Kidney (tissue), 14 donors: Measurements from ENCODE around the gene KRT82. TPM values are rescaled to one million over a fixed set of nuclear protein-coding genes. Genes with fewer than 3 reads are reported as not detected.

Experiments used
- DNase-seq, 5 donors: peaks; one replicate each; pipeline ENCODE4 v3.0.0-alpha.2; 2013 to 2020
- FAIRE-seq: peaks from 2 replicates; lab custom pipeline; 2012; peaks lifted over from hg19 to GRCh38; lab: Jason Lieb, UNC
- H3K27ac ChIP-seq, 2 donors: one replicate each; pipeline ENCODE4 v1.7.0; 2013; ENCODE audit warnings: low read depth in 2 of 2, low read length in 2 of 2, inconsistent platforms in 1 of 2
- H3K27me3 ChIP-seq: one replicate; pipeline ENCODE4 v1.7.1; 2013; ENCODE audit warnings: low read length, inconsistent platforms; ENCODE audit not compliant: control insufficient read depth, insufficient read depth
- H3K36me3 ChIP-seq, 3 donors: one replicate each; pipeline versions ENCODE4 v1.7.0 to v1.7.1; 2013; ENCODE audit warnings: low read length in 3 of 3, control low read depth in 1 of 3, inconsistent platforms in 1 of 3; ENCODE audit not compliant: insufficient read depth in 3 of 3, control insufficient read depth in 2 of 3
- H3K4me1 ChIP-seq, 3 donors: one replicate each; pipeline versions ENCODE4 v1.7.0 to v1.7.1; 2013; ENCODE audit warnings: low read length in 3 of 3, inconsistent platforms in 1 of 3, low read depth in 1 of 3; ENCODE audit not compliant: control insufficient read depth in 2 of 3, insufficient read depth in 2 of 3
- H3K4me3 ChIP-seq, 3 donors: one replicate each; pipeline versions ENCODE4 v1.7.0 to v1.8.1; 2013; ENCODE audit warnings: low read length in 3 of 3, control low read depth in 1 of 3, inconsistent platforms in 1 of 3
- H3K9ac ChIP-seq, 3 donors: one replicate each; pipeline versions ENCODE4 v1.7.0 to v1.7.1; 2013; ENCODE audit warnings: low read length in 3 of 3, control low read depth in 1 of 3, inconsistent platforms in 1 of 3
- H3K9me3 ChIP-seq, 3 donors: one replicate each; pipeline versions ENCODE4 v1.7.0 to v1.7.1; 2013; ENCODE audit warnings: low read length in 3 of 3, control low read depth in 1 of 3, inconsistent platforms in 1 of 3; ENCODE audit not compliant: control insufficient read depth in 2 of 3, insufficient read depth in 1 of 3
- intact Hi-C: fragments of 100-400 bp; cut with DNase I; formaldehyde crosslinking; loops from one replicate; pipeline ENCODE4 v1.11.1; 2022
- polyA plus RNA-seq: library from polyadenylated mRNA; stranded (reverse); fragments of 350-450 nt; fragmentation: Illumina TruSeq; extraction: RNeasy Lipid Tissue Mini Kit (QIAGEN cat#74804); gene quantifications from one replicate; pipeline ENCODE4 v1.2.3, GENCODE V29; 2014; ENCODE audit warnings: low read depth, low replicate concordance; ENCODE audit not compliant: insufficient read depth
- total RNA-seq: library from RNA; stranded (reverse); fragmentation: NEBNext Ultra II Directional; extraction: Animal tissue kit (Norgen Biotek cat#: 25700); gene quantifications from one replicate; pipeline ENCODE4 v1.2.1, GENCODE V29; 2021
- TF ChIP-seq, protein P1 (sequence below): IDR thresholded peaks from 3 replicates; pipeline ENCODE4 v1.5.1; 2012; ENCODE audit warnings: mild to moderate bottlenecking, moderate library complexity, borderline replicate concordance; ENCODE audit not compliant: insufficient read depth; ENCODE audit errors: extremely low read depth
- donor health status: control.
- donor health status: control.
- donor health status: control.
- donor health status: control.
- donor health status: control.
- donor health status: DM: yes; HTN: yes; CAD: no.
- donor health status: Normal renal cell carcinoma (clear cell type).

The KRT82 gene
- total and polyA plus RNA-seq, 2 donors from 2014 or later: not detected

DNA sequence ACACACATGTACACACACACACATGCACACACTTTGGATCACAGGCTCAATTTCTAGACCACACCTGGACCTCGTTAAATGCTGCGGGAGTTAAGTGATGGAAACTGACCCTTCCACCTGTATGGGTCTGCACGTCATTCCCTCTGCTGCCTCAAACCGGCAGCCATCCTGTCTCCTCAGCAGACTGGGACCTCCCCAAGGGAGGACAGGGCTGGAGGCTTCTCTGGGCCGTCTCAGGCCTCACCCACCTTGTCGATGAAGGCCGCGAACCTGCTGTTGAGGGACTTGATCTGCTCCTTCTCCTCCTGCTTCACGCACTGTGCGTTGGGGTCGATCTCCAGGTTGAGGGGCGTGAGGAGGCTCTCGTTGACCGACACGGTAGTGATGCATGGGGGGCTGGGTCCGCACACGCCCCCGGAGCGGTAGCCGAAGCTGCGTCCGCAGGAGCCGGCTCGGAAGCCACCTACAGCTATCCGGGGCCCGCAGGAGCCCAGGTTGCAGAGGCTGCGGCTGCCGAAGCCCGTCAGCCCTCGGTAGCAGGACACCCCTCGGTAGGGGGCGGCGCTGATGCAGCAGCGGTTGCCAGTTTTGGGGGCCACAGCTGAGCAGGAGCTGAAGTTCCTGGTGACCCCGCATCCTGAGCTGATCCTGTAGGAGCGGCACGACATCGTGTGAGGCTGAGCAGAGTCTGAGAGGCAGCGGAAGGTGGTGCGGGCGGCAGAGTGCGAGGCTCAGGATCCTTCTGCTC, 39.2 kb downstream of the KRT82 start, which contains the start of gene KRT85:
Gene KRT85 (minus strand): TSS at position 744 of the 748 bp plus-strand sequence. CDS start 76 bp downstream, at position 668.
- no peaks in the 10 kb centered on the region for H3K36me3 ChIP-seq
- no peak within 1 kb of the TSS for H3K9ac ChIP-seq
- DNase-seq (no peak), FAIRE-seq (no peak)
- H3K4me1 ChIP-seq: peaks cover 0 to 12% (median 11%) of the 10 kb centered on the region in 3 donors
- no peak within 1 kb of the TSS for H3K4me3 ChIP-seq
- intact Hi-C loops: no loop called here
- TF ChIP-seq, protein P1, sequence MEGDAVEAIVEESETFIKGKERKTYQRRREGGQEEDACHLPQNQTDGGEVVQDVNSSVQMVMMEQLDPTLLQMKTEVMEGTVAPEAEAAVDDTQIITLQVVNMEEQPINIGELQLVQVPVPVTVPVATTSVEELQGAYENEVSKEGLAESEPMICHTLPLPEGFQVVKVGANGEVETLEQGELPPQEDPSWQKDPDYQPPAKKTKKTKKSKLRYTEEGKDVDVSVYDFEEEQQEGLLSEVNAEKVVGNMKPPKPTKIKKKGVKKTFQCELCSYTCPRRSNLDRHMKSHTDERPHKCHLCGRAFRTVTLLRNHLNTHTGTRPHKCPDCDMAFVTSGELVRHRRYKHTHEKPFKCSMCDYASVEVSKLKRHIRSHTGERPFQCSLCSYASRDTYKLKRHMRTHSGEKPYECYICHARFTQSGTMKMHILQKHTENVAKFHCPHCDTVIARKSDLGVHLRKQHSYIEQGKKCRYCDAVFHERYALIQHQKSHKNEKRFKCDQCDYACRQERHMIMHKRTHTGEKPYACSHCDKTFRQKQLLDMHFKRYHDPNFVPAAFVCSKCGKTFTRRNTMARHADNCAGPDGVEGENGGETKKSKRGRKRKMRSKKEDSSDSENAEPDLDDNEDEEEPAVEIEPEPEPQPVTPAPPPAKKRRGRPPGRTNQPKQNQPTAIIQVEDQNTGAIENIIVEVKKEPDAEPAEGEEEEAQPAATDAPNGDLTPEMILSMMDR: no peak
- no peaks in the 10 kb centered on the region for H3K9me3 ChIP-seq
- no peaks in the 10 kb centered on the region for H3K27me3 ChIP-seq
- no peak within 1 kb of the TSS for H3K27ac ChIP-seq

DNA sequence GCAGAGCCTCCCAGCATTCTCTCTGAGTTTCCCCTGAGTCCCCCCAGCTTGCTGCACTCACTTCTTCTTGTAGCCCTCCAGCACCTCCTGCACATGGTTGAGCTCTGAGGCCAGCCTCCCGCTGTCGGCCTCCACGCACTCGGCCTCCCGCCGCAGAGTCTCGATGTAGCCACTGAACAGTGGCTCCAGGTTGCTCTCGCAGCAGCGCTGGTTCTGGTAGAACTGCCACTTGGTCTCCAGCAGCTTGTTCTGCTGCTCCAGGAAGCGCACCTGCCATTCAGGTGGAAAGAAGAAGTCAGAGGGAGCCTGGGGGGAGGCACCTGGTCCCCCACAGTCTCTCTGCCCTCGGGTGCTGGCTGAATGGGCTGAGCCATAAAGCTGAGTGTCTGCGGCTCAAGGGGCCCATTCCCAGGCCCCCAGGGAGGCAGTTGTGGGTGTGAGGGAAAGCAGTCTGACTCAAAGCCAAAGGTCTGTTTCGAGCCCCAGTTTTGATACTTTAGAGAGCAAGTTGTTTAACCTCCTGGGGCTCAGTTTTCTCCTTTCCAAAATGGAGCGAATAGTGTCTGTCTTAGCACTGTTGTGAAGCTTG, 41.1 kb downstream of the KRT82 start:
- no peaks in the 10 kb centered on the region for H3K36me3 ChIP-seq
- no peaks in the 10 kb centered on the region for H3K9me3 ChIP-seq
- TF ChIP-seq, protein P1: no peak
- DNase-seq: no peak
- FAIRE-seq: no peak
- intact Hi-C loops: no loop called here
- no peak overlapping the region for H3K9ac ChIP-seq
- no peak overlapping the region for H3K4me3 ChIP-seq
- peaks cover 0 to 2% (median 0%) of the 10 kb centered on the region in 3 donors for H3K4me1 ChIP-seq
- no peaks in the 10 kb centered on the region for H3K27me3 ChIP-seq
- no peak overlapping the region for H3K27ac ChIP-seq

DNA sequence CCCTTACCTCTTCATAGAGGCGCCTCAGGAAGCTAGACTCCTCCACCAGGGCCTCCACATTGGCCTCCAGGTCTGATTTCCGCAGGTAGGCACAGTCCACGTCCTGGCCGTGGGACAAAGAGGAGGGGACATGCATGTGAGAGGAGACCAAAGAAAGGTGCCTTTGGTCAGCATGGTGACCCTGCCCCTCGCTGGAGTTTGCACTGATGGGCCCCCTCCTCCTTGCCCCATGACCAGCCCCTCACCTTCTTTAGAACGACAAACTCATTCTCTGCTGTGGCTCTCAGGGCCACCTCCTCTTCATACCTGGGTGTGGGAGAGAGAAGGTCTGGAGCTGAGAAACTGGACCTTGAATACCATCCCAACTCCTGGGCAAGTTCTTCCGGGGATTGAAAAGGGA, 42.1 kb downstream of the KRT82 start:
- peaks cover 0 to 2% (median 0%) of the 10 kb centered on the region in 3 donors for H3K4me1 ChIP-seq
- H3K27me3 ChIP-seq: no peaks in the 10 kb centered on the region
- no peaks in the 10 kb centered on the region for H3K9me3 ChIP-seq
- no peak overlapping the region for H3K27ac ChIP-seq
- H3K9ac ChIP-seq: no peak overlapping the region
- TF ChIP-seq, protein P1: no peak
- intact Hi-C loops: no loop called here
- no peak for DNase-seq
- no peaks in the 10 kb centered on the region for H3K36me3 ChIP-seq
- no peak overlapping the region for H3K4me3 ChIP-seq
- FAIRE-seq: no peak
